H9 (cell line): Measurements from ENCODE around the gene KLHL12. TPM values are rescaled to one million over a fixed set of nuclear protein-coding genes. Genes with fewer than 3 reads are reported as not detected.

Source experiments
- DNase-seq: peaks from one replicate; pipeline ENCODE4 v3.0.0-alpha.2; 2017
- H2AFZ ChIP-seq: one replicate; pipeline ENCODE4 v1.6.1; 2013; ENCODE audit warnings: mild to moderate bottlenecking, low read length, control low read depth, moderate library complexity
- H2AK5ac ChIP-seq: 2 replicates; pipeline ENCODE4 v1.6.1; 2013; ENCODE audit warnings: low read length, control low read depth, mixed read lengths; ENCODE audit not compliant: insufficient read length
- H2BK120ac ChIP-seq: one replicate; pipeline ENCODE4 v1.6.1; 2013; ENCODE audit warnings: low read depth, mild to moderate bottlenecking, low read length, control low read depth, inconsistent platforms; ENCODE audit not compliant: poor library complexity, severe bottlenecking
- H2BK12ac ChIP-seq: 2 replicates; pipeline ENCODE4 v1.6.1; 2013; ENCODE audit warnings: low read length, control low read depth, mixed read lengths, low read depth; ENCODE audit not compliant: insufficient read length
- H2BK15ac ChIP-seq: 2 replicates; pipeline ENCODE4 v1.6.1; 2013; ENCODE audit warnings: low read depth, low read length, control low read depth
- H2BK20ac ChIP-seq: one replicate; pipeline ENCODE4 v1.6.1; 2013; ENCODE audit warnings: low read depth, mild to moderate bottlenecking, low read length, control low read depth, inconsistent platforms; ENCODE audit not compliant: poor library complexity, severe bottlenecking
- H2BK5ac ChIP-seq: 2 replicates; pipeline ENCODE4 v1.6.1; 2013; ENCODE audit warnings: low read length, control low read depth, mixed read lengths; ENCODE audit not compliant: insufficient read length
- H3K14ac ChIP-seq: 2 replicates; pipeline ENCODE4 v1.6.1; 2013; ENCODE audit warnings: low read length, control low read depth; ENCODE audit not compliant: insufficient read depth
- H3K18ac ChIP-seq: 2 replicates; pipeline ENCODE4 v1.6.1; 2013; ENCODE audit warnings: low read depth, mild to moderate bottlenecking, mixed read lengths, low read length, control low read depth; ENCODE audit not compliant: insufficient read length
- H3K23ac ChIP-seq: 2 replicates; pipeline ENCODE4 v1.6.1; 2013; ENCODE audit warnings: low read length, control low read depth, mixed read lengths, low read depth; ENCODE audit not compliant: insufficient read length
- H3K23me2 ChIP-seq: 2 replicates; pipeline ENCODE4 v1.6.1; 2013; ENCODE audit warnings: low read depth, mild to moderate bottlenecking, mixed read lengths, low read length, control low read depth; ENCODE audit not compliant: insufficient read length, poor library complexity, severe bottlenecking
- H3K27ac ChIP-seq: 2 replicates; pipeline ENCODE4 v1.5.1; 2013; ENCODE audit warnings: low read length, control low read depth, mixed read lengths, low read depth; ENCODE audit not compliant: insufficient read length
- H3K27me3 ChIP-seq: 2 replicates; pipeline ENCODE4 v1.6.1; 2013; ENCODE audit warnings: low read length, control low read depth, inconsistent platforms; ENCODE audit not compliant: insufficient read depth
- H3K4ac ChIP-seq: 2 replicates; pipeline ENCODE4 v1.6.1; 2013; ENCODE audit warnings: low read depth, mild to moderate bottlenecking, control low read depth, inconsistent platforms, low read length, moderate library complexity
- H3K4me1 ChIP-seq: 2 replicates; pipeline ENCODE4 v1.6.1; 2013; ENCODE audit warnings: low read length, control low read depth, inconsistent platforms; ENCODE audit not compliant: insufficient read depth
- H3K4me2 ChIP-seq: 2 replicates; pipeline ENCODE4 v1.6.1; 2013; ENCODE audit warnings: low read length, control low read depth, mixed read lengths; ENCODE audit not compliant: insufficient read length, insufficient read depth
- H3K56ac ChIP-seq: 2 replicates; pipeline ENCODE4 v1.6.1; 2013; ENCODE audit warnings: low read depth, mild to moderate bottlenecking, mixed read lengths, low read length, control low read depth; ENCODE audit not compliant: insufficient read length
- H3K79me1 ChIP-seq: 2 replicates; pipeline ENCODE4 v1.6.1; 2013; ENCODE audit warnings: low read depth, mild to moderate bottlenecking, moderate library complexity, low read length, control low read depth, inconsistent platforms; ENCODE audit not compliant: insufficient read depth, poor library complexity, severe bottlenecking
- H3K79me2 ChIP-seq: 2 replicates; pipeline ENCODE4 v1.6.1; 2013; ENCODE audit warnings: low read length, control low read depth, inconsistent platforms; ENCODE audit not compliant: insufficient read depth
- H3K9ac ChIP-seq: 2 replicates; pipeline ENCODE4 v1.6.1; 2013; ENCODE audit warnings: low read length, control low read depth, mixed read lengths; ENCODE audit not compliant: insufficient read length; ENCODE audit errors: extremely low read depth
- H3K9me3 ChIP-seq: one replicate; pipeline ENCODE4 v1.6.1; 2013; ENCODE audit warnings: low read depth, low read length, inconsistent platforms; ENCODE audit not compliant: control insufficient read depth
- H3T11ph ChIP-seq: one replicate; pipeline ENCODE4 v1.6.1; 2013; ENCODE audit warnings: mild to moderate bottlenecking, low read length, control low read depth, inconsistent platforms
- H4K20me1 ChIP-seq: one replicate; pipeline ENCODE4 v1.6.1; 2013; ENCODE audit not compliant: control insufficient read depth, insufficient read length, insufficient read depth
- H4K5ac ChIP-seq: 2 replicates; pipeline ENCODE4 v1.6.1; 2013; ENCODE audit warnings: low read depth, mild to moderate bottlenecking, mixed read lengths, low read length, control low read depth; ENCODE audit not compliant: insufficient read length
- H4K8ac ChIP-seq: replicated peaks from 2 replicates; pipeline ENCODE4 v1.6.1; 2013; ENCODE audit warnings: low read length, control low read depth, mixed read lengths, low read depth; ENCODE audit not compliant: insufficient read length
- H4K91ac ChIP-seq: 2 replicates; pipeline ENCODE4 v1.6.1; 2013; ENCODE audit warnings: low read depth, mild to moderate bottlenecking, moderate library complexity, mixed read lengths, low read length, control low read depth; ENCODE audit not compliant: insufficient read length
- H3K27ac Mint-ChIP-seq, 3 experiments: 2 replicates in 2 of 3; 3 replicates in 1 of 3; pipeline ENCODE4 v1.8.0; 2020 to 2021; ENCODE audit warnings: mixed read lengths in 3 of 3, mild to moderate bottlenecking in 1 of 3, moderate library complexity in 1 of 3
- H3K27me3 Mint-ChIP-seq: 2 replicates; pipeline ENCODE4 v1.8.0; 2021; ENCODE audit warnings: low read depth, mild to moderate bottlenecking, moderate library complexity, mixed read lengths
- H3K36me3 Mint-ChIP-seq, 3 experiments: 2 replicates in 2 of 3; 3 replicates in 1 of 3; pipeline ENCODE4 v1.8.0; 2020 to 2021; ENCODE audit warnings: low read depth in 3 of 3, mixed read lengths in 3 of 3; ENCODE audit not compliant: insufficient read depth in 1 of 3
- H3K4me1 Mint-ChIP-seq, 2 experiments: 2 replicates each; pipeline ENCODE4 v1.8.0; 2020; ENCODE audit warnings: mixed read lengths in 2 of 2
- H3K4me3 Mint-ChIP-seq, 2 experiments: 2 replicates in 1 of 2; 3 replicates in 1 of 2; pipeline ENCODE4 v1.8.0; 2020 to 2021; ENCODE audit warnings: mild to moderate bottlenecking in 2 of 2, mixed read lengths in 2 of 2, moderate library complexity in 1 of 2
- H3K9me3 Mint-ChIP-seq, 2 experiments: 2 replicates in 1 of 2; 3 replicates in 1 of 2; pipeline ENCODE4 v1.8.0; 2020; ENCODE audit warnings: mild to moderate bottlenecking in 2 of 2, mixed read lengths in 2 of 2, moderate library complexity in 1 of 2
- WGBS: extraction: QIAGEN DNeasy Blood & Tissue Kit; methylation state at CpG from one replicate; pipeline ENCODE4 v1.1.7; 2013; ENCODE audit warnings: missing lambda C conversion rate, low lambda C conversion rate, mixed read lengths; ENCODE audit not compliant: insufficient read length; ENCODE audit errors: extremely low coverage; 5-methylcytosine and 5-hydroxymethylcytosine counted together
- total RNA-seq: library from RNA; stranded (reverse); gene quantifications from 2 replicates; pipeline ENCODE4 v1.2.1, GENCODE V29; 2021
- TF ChIP-seq, protein P1 (sequence below): fragments of 200-600 bp; sonication (generic); conservative IDR thresholded peaks from 3 replicates; pipeline ENCODE4 v1.8.0; 2021; ENCODE audit warnings: antibody characterized with exemption, mild to moderate bottlenecking

KLHL12 gene
- total RNA-seq, 1 experiment from 2014 or later: 38.4 TPM

GRCh38 chr1:202964791-202965410, 37.9 kb upstream of the KLHL12 start:
- H3K4me3 Mint-ChIP-seq: peak overlapping the region; percentile 26 to 30; a peak in 3 of 5 replicates
- Histone ChIP-seq H2BK5ac (no peak overlapping the region), H3K4me2 (no peak overlapping the region), H4K5ac (no peak overlapping the region), H3K9me3 (no peaks in the 10 kb centered on the region), H2BK20ac (no peak overlapping the region), H3K4me1 (no peaks in the 10 kb centered on the region), H3K18ac (no peak overlapping the region), H3T11ph (no peak overlapping the region), H3K23me2 (peaks cover 6% of the 10 kb centered on the region), H3K27ac (no peak overlapping the region), H2BK15ac (no peak overlapping the region), H3K79me2 (no peaks in the 10 kb centered on the region), H4K20me1 (no peaks in the 10 kb centered on the region), H3K4ac (no peak overlapping the region), H3K79me1 (no peaks in the 10 kb centered on the region), H2BK12ac (no peak overlapping the region), H3K14ac (no peak overlapping the region), H3K23ac (no peak overlapping the region), H2BK120ac (no peak overlapping the region), H2AK5ac (no peak overlapping the region), H3K56ac (no peak overlapping the region), H2AFZ (no peak overlapping the region), H3K27me3 (no peaks in the 10 kb centered on the region), H3K9ac (no peak overlapping the region), H4K91ac (no peak overlapping the region), H4K8ac (no peak overlapping the region)
- no peaks in the 10 kb centered on the region; a peak in 1 of 5 replicates for H3K9me3 Mint-ChIP-seq
- H3K36me3 Mint-ChIP-seq: peaks cover 2 to 8% (median 5%) of the 10 kb centered on the region in 3 experiments; a peak in 3 of 7 replicates
- H3K27ac Mint-ChIP-seq: no peak overlapping the region
- H3K27me3 Mint-ChIP-seq: peaks cover 14% of the 10 kb centered on the region
- DNase-seq: no peak
- no CpG with 5 or more reads among the region's 6 CpGs for WGBS
- TF ChIP-seq, protein P1, sequence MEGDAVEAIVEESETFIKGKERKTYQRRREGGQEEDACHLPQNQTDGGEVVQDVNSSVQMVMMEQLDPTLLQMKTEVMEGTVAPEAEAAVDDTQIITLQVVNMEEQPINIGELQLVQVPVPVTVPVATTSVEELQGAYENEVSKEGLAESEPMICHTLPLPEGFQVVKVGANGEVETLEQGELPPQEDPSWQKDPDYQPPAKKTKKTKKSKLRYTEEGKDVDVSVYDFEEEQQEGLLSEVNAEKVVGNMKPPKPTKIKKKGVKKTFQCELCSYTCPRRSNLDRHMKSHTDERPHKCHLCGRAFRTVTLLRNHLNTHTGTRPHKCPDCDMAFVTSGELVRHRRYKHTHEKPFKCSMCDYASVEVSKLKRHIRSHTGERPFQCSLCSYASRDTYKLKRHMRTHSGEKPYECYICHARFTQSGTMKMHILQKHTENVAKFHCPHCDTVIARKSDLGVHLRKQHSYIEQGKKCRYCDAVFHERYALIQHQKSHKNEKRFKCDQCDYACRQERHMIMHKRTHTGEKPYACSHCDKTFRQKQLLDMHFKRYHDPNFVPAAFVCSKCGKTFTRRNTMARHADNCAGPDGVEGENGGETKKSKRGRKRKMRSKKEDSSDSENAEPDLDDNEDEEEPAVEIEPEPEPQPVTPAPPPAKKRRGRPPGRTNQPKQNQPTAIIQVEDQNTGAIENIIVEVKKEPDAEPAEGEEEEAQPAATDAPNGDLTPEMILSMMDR: no peak
- peaks cover 16 to 19% of the 10 kb centered on the region in 2 experiments for H3K4me1 Mint-ChIP-seq
